A549 treated with RU486 at 1 μM for 4 hours (cell line): ENCODE results near the gene CTNNA3. TPM values are rescaled to one million over a fixed set of nuclear protein-coding genes. Genes with fewer than 3 reads are reported as not detected.

ENCODE experiments used
- total RNA-seq: library from RNA; stranded (reverse); fragments of 200-300 nt; extraction: Qiagen RNA extraction; gene quantifications from 5 replicates; pipeline ENCODE4 v1.2.3, GENCODE V29; 2022; ENCODE audit warnings: low read depth

CTNNA3 gene
- total RNA-seq = not detected in 5 replicates

DNA sequence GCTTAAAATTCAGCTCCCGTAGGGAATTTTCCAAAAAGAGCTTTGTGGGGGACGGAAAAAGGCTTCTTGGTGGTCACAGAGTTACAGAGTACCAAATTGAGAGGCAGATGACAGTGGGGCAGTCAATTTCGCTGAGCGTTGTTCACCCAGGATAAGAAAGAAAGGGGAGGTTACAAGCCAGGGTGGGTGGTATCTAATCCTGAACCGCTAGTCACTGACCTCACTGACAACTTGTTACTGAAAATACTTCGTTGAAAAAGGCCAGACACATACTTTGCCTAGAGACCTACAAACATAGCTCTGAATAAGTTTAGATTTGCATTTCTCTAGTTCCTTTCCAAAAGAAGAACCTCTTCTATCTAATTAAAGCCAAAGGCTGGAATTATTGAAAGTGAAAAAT is at the start of gene CTNNA3:
TSS of gene CTNNA3 (minus strand) at position 167 of the 400 bp plus-strand sequence.

GRCh38 chr10:66925896-66926715 is 769.9 kb downstream of the CTNNA3 start, which contains the start of gene LRRTM3:
TSS of gene LRRTM3 (plus strand) at chr10:66926036.

Other genes starting within 250 kb of the CTNNA3 start
- 51.2 to 75.8 TPM (median 65.1 TPM) in 5 replicates for gene DNAJC12, start 142.0 kb upstream of the CTNNA3 start, total RNA-seq
- 13.3 to 29.9 TPM (median 24.2 TPM) in 5 replicates for gene SIRT1, start 188.5 kb upstream of the CTNNA3 start, total RNA-seq